Body of pancreas (tissue), 4 donors: ENCODE results near the gene PEMT.

Experiments used
- POLR2A ChIP-seq, 3 donors: fragments of 450-650 bp; IDR thresholded peaks; one replicate each; pipeline ENCODE4 v1.6.1; 2016; ENCODE audit warnings: antibody characterized with exemption in 3 of 3, mild to moderate bottlenecking in 2 of 3
- TF ChIP-seq, protein P1 (sequence below), 7 experiments: fragments of 450-650 bp in 4 of 7; fragments of 200-600 bp in 3 of 7; sonication (generic) in 3 of 7; IDR thresholded peaks; one replicate each; pipeline ENCODE4 v1.5.1; 2016 to 2019; ENCODE audit warnings: antibody characterized with exemption in 7 of 7

DNA sequence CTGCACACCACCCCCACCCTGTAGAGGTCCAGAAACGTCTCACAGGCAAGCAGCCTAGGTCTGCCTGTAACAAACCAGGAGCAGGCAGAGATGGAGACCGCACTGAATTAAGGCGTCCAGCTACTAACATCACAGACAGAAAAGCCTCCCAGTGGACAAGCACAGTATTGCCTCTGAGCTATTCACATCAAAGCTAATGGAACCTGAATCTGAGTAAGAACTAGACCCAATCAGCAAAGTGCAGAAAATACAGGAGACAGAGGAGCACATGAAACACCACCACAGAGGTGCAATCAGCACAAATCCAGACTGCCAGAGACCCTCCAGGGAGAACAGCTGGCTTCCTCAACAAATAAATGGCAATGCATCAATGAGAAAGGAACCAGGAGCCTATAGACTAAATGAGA is 22.2 kb upstream of the PEMT start:
- TF ChIP-seq, protein P1, sequence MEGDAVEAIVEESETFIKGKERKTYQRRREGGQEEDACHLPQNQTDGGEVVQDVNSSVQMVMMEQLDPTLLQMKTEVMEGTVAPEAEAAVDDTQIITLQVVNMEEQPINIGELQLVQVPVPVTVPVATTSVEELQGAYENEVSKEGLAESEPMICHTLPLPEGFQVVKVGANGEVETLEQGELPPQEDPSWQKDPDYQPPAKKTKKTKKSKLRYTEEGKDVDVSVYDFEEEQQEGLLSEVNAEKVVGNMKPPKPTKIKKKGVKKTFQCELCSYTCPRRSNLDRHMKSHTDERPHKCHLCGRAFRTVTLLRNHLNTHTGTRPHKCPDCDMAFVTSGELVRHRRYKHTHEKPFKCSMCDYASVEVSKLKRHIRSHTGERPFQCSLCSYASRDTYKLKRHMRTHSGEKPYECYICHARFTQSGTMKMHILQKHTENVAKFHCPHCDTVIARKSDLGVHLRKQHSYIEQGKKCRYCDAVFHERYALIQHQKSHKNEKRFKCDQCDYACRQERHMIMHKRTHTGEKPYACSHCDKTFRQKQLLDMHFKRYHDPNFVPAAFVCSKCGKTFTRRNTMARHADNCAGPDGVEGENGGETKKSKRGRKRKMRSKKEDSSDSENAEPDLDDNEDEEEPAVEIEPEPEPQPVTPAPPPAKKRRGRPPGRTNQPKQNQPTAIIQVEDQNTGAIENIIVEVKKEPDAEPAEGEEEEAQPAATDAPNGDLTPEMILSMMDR (IDR thresholded peaks at IDR 0.05) = peak; percentile 44 to 76 (median 69)
- no peak for TF ChIP-seq POLR2A (IDR thresholded peaks at IDR 0.05)
